HCT116 (cell line): ENCODE measurements around the gene CCDC184. TPM values are rescaled to one million over a fixed set of nuclear protein-coding genes. Genes with fewer than 3 reads are reported as not detected.
"Not testable (repeated sequence)": the region's sequence is repeated elsewhere in the genome, so short reads cannot be mapped to it uniquely, and the experiment has no call there.

Source experiments
- ATAC-seq: fragments of 200-7000 bp; cut with Tn5 transposase; 2 replicates; pipeline ENCODE4 v1.9.1; 2020; ENCODE audit warnings: mild to moderate bottlenecking, moderate library complexity
- BruUV-seq: library from RNA; stranded (reverse); fragments of 400-500 nt; replicated peaks from 2 replicates; lab custom pipeline; 2021; lab: Mats Ljungman, UMichigan
- CTCF ChIA-PET: fragments of 300-600 bp; sonication (Branson Sonifier 250); formaldehyde crosslinking; loops from one replicate; lab custom pipeline; 2021; ENCODE audit warnings: antibody characterized with exemption; lab: Charles Lee
- POLR2A ChIA-PET: fragments of 300-600, 350-600 bp; sonication (Branson Sonifier 250); formaldehyde crosslinking; loops from one replicate; lab custom pipeline; 2021; ENCODE audit warnings: antibody characterized with exemption; lab: Charles Lee
- RAD21 ChIA-PET, 2 experiments: fragments of 300-600 bp; sonication (Branson Sonifier 250); formaldehyde crosslinking; loops; one replicate each; lab custom pipeline; 2023; ENCODE audit warnings: low total read pairs in 2 of 2; ENCODE audit not compliant: uncharacterized antibody in 2 of 2, unreplicated experiment in 2 of 2, low non-redundant PET in 1 of 2; lab: Charles Lee
- DNase-seq: peaks from one replicate; pipeline ENCODE4 v3.0.0-alpha.2; 2010; ENCODE audit warnings: low read depth, low spot score
- H2AFZ ChIP-seq: fragments of 200-600 bp; shearing (Covaris generic), sonication (generic); 2 replicates; pipeline ENCODE4 v1.6.1; 2017; ENCODE audit warnings: low read depth, mixed run types, mixed read lengths, antibody characterized with exemption, low read length; ENCODE audit not compliant: poor library complexity, severe bottlenecking
- H3K27ac ChIP-seq: 2 replicates; pipeline ENCODE4 v1.5.1; 2012; ENCODE audit warnings: low read depth, low read length
- H3K27me3 ChIP-seq: fragments of 200-600 bp; sonication (generic); 2 replicates; pipeline ENCODE4 v1.6.1; 2016; ENCODE audit warnings: mixed run types, low read length, mixed read lengths; ENCODE audit not compliant: insufficient read depth
- H3K36me3 ChIP-seq, 2 experiments: fragments of 200-500 bp in 1 of 2; fragments of 200-600 bp in 1 of 2; sonication (Bioruptor generic) in 1 of 2; sonication (generic) in 1 of 2; 2 replicates each; pipeline versions ENCODE4 v1.5.1 to v1.6.1; 2014 to 2016; ENCODE audit warnings: low read length in 2 of 2, inconsistent platforms in 1 of 2, mixed read lengths in 1 of 2, mixed run types in 1 of 2; ENCODE audit not compliant: insufficient read depth in 2 of 2, control insufficient read depth in 1 of 2
- H3K4me1 ChIP-seq, 2 experiments: fragments of 200-600 bp in 1 of 2; sonication (generic) in 1 of 2; 2 replicates each; pipeline versions ENCODE4 v1.5.1 to v1.6.1; 2012 to 2017; ENCODE audit warnings: low read length in 2 of 2, inconsistent platforms in 1 of 2, mild to moderate bottlenecking in 1 of 2, mixed read lengths in 1 of 2, mixed run types in 1 of 2, moderate library complexity in 1 of 2; ENCODE audit not compliant: insufficient read depth in 2 of 2, control insufficient read depth in 1 of 2
- H3K4me2 ChIP-seq: fragments of 200-600 bp; sonication (generic); 2 replicates; pipeline ENCODE4 v1.6.1; 2017; ENCODE audit warnings: mixed run types, low read length, mixed read lengths
- H3K4me3 ChIP-seq, 2 experiments: fragments of 200-600 bp in 1 of 2; sonication (generic) in 1 of 2; replicated peaks in 1 of 2; 2 replicates each; pipeline ENCODE4 v1.5.1; 2011 to 2016; ENCODE audit warnings: low read length in 2 of 2, control low read depth in 1 of 2, low read depth in 1 of 2, mild to moderate bottlenecking in 1 of 2, mixed read lengths in 1 of 2, mixed run types in 1 of 2
- H3K79me2 ChIP-seq: fragments of 200-600 bp; sonication (generic); 2 replicates; pipeline ENCODE4 v1.6.1; 2017; ENCODE audit warnings: mild to moderate bottlenecking, mixed run types, low read length, moderate library complexity, mixed read lengths; ENCODE audit not compliant: insufficient read depth
- H3K9ac ChIP-seq: fragments of 200-600 bp; sonication (generic); 2 replicates; pipeline ENCODE4 v1.6.1; 2016; ENCODE audit warnings: low read length, mixed read lengths
- H3K9me2 ChIP-seq: fragments of 200-600 bp; sonication (generic), shearing (Covaris generic); 2 replicates; pipeline ENCODE4 v1.6.1; 2017; ENCODE audit warnings: mixed run types, mild to moderate bottlenecking, moderate library complexity; ENCODE audit not compliant: insufficient read depth
- H3K9me3 ChIP-seq, 2 experiments: fragments of 200-500 bp in 1 of 2; fragments of 200-600 bp in 1 of 2; sonication (Bioruptor generic) in 1 of 2; sonication (generic) in 1 of 2; 2 replicates each; pipeline ENCODE4 v1.6.1; 2014 to 2017; ENCODE audit warnings: low read length in 2 of 2, mixed read lengths in 2 of 2, inconsistent platforms in 1 of 2, low read depth in 1 of 2, mild to moderate bottlenecking in 1 of 2, mixed run types in 1 of 2, moderate library complexity in 1 of 2; ENCODE audit not compliant: control insufficient read depth in 1 of 2, insufficient read depth in 1 of 2
- H4K20me1 ChIP-seq: fragments of 200-600 bp; sonication (generic), shearing (Covaris generic); 2 replicates; pipeline ENCODE4 v1.6.1; 2017; ENCODE audit warnings: mixed run types, mild to moderate bottlenecking, moderate library complexity; ENCODE audit not compliant: insufficient read depth
- CBX3 ChIP-seq: IDR thresholded peaks from 2 replicates; pipeline ENCODE4 v1.6.1; 2012; ENCODE audit warnings: low read depth
- CEBPB ChIP-seq: IDR thresholded peaks from 2 replicates; pipeline ENCODE4 v1.6.1; 2012; ENCODE audit warnings: low read depth
- EGR1 ChIP-seq: IDR thresholded peaks from 2 replicates; pipeline ENCODE4 v1.6.1; 2012; ENCODE audit warnings: low read depth
- ELF1 ChIP-seq: IDR thresholded peaks from 2 replicates; pipeline ENCODE4 v1.6.1; 2012; ENCODE audit warnings: low read depth, borderline replicate concordance
- EZH2 ChIP-seq: fragments of 200-600 bp; sonication (generic); IDR thresholded peaks from 2 replicates; pipeline ENCODE4 v1.6.1; 2017; ENCODE audit warnings: antibody characterized with exemption, mixed run types
- EZH2phosphoT487 ChIP-seq: fragments of 200-600 bp; IDR thresholded peaks from 2 replicates; pipeline ENCODE4 v1.6.1; 2018; ENCODE audit warnings: antibody characterized with exemption, borderline replicate concordance
- FOSL1 ChIP-seq: IDR thresholded peaks from 2 replicates; pipeline ENCODE4 v1.6.1; 2012; ENCODE audit warnings: low read depth
- JUND ChIP-seq: IDR thresholded peaks from 2 replicates; pipeline ENCODE4 v1.6.1; 2012
- POLR2A ChIP-seq: IDR thresholded peaks from 2 replicates; pipeline ENCODE4 v1.7.0; 2011; ENCODE audit warnings: borderline replicate concordance; ENCODE audit not compliant: insufficient read depth, insufficient read length; ENCODE audit errors: extremely low read depth
- POLR2AphosphoS5 ChIP-seq: IDR thresholded peaks from 2 replicates; pipeline ENCODE4 v1.6.1; 2011; ENCODE audit warnings: mild to moderate bottlenecking, low read depth, low read length, moderate library complexity
- RAD21 ChIP-seq: IDR thresholded peaks from 2 replicates; pipeline ENCODE4 v1.6.1; 2012; ENCODE audit warnings: low read depth, mild to moderate bottlenecking
- SP1 ChIP-seq: IDR thresholded peaks from 2 replicates; pipeline ENCODE4 v1.6.1; 2012; ENCODE audit warnings: low read depth
- SRF ChIP-seq: IDR thresholded peaks from 2 replicates; pipeline ENCODE4 v1.6.1; 2012; ENCODE audit warnings: low read depth
- TCF7L2 ChIP-seq: IDR thresholded peaks from 2 replicates; pipeline ENCODE4 v1.7.0; 2011; ENCODE audit warnings: borderline replicate concordance, inconsistent platforms; ENCODE audit not compliant: insufficient read depth, insufficient read length; ENCODE audit errors: extremely low read depth
- YY1 ChIP-seq: IDR thresholded peaks from 2 replicates; pipeline ENCODE4 v1.6.1; 2011; ENCODE audit warnings: low read length, low read depth, moderate library complexity, mild to moderate bottlenecking; ENCODE audit not compliant: insufficient replicate concordance; ENCODE audit errors: extremely low read depth
- ZFX ChIP-seq: fragments of 450-650 bp; IDR thresholded peaks from 2 replicates; pipeline ENCODE4 v1.6.1; 2017
- ZNF274 ChIP-seq: fragments of 200-500 bp; sonication (Bioruptor generic); IDR thresholded peaks from 2 replicates; pipeline ENCODE4 v1.6.1; 2014; ENCODE audit warnings: mild to moderate bottlenecking, low read depth, low read length, inconsistent platforms
- intact Hi-C: fragments of 100-400 bp; cut with micrococcal nuclease; formaldehyde crosslinking; loops from 2 replicates; pipeline ENCODE4 v1.10.0; 2022
- total RNA-seq: library from RNA; stranded (reverse); gene quantifications from one replicate; pipeline ENCODE4 v1.2.1, GENCODE V29; 2021; ENCODE audit not compliant: unreplicated experiment
- TF ChIP-seq, protein P1 (sequence below): IDR thresholded peaks from 2 replicates; pipeline ENCODE4 v1.6.1; 2012
- TF ChIP-seq, protein P2 (sequence below): IDR thresholded peaks from 2 replicates; pipeline ENCODE4 v1.6.1; 2012; ENCODE audit warnings: low read depth
- TF ChIP-seq, protein P3 (sequence below), 3 experiments: fragments of 200-600 bp in 1 of 3; sonication (generic) in 1 of 3; IDR thresholded peaks in 2 of 3; conservative IDR thresholded peaks in 1 of 3; 2 replicates each; pipeline ENCODE4 v1.5.1; 2012 to 2017; ENCODE audit warnings: low read depth in 2 of 3, low read length in 2 of 3, antibody characterized with exemption in 1 of 3, borderline replicate concordance in 1 of 3, control low read depth in 1 of 3, mild to moderate bottlenecking in 1 of 3, mixed read lengths in 1 of 3, mixed run types in 1 of 3, moderate library complexity in 1 of 3; ENCODE audit not compliant: insufficient read depth in 1 of 3

CCDC184 gene
- total RNA-seq, 1 experiment from 2014 or later: 0.34 TPM

DNA sequence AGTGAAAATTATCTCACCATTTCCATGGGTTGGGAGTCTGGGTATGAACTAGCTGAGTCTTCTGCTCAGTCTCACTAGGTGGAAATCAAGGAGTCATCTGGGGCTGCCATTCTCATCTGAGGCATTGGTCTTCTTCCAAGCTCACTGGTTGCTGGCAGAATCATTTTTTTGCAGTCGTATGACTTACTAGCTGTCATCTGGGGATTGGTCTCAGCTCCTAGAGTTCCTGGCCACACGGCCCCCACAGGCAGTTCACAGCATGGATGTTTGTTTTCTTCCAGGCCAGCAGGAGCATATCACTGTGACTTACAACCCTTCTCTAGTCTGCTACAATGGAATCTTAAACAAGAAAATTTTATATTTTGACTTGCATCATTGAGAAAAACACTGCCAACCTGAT, 38.2 kb downstream of the CCDC184 start:
- TF ChIP-seq, protein P1, sequence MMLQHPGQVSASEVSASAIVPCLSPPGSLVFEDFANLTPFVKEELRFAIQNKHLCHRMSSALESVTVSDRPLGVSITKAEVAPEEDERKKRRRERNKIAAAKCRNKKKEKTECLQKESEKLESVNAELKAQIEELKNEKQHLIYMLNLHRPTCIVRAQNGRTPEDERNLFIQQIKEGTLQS: no peak
- TF ChIP-seq CEBPB (no peak), FOSL1 (no peak), CBX3 (no peak), YY1 (no peak), TCF7L2 (no peak), ZFX (no peak), ZNF274 (no peak), EGR1 (no peak), JUND (no peak), EZH2phosphoT487 (no peak), POLR2AphosphoS5 (no peak), ELF1 (no peak), POLR2A (no peak), SP1 (no peak), RAD21 (no peak), EZH2 (no peak), SRF (no peak)
- TF ChIP-seq, protein P2, sequence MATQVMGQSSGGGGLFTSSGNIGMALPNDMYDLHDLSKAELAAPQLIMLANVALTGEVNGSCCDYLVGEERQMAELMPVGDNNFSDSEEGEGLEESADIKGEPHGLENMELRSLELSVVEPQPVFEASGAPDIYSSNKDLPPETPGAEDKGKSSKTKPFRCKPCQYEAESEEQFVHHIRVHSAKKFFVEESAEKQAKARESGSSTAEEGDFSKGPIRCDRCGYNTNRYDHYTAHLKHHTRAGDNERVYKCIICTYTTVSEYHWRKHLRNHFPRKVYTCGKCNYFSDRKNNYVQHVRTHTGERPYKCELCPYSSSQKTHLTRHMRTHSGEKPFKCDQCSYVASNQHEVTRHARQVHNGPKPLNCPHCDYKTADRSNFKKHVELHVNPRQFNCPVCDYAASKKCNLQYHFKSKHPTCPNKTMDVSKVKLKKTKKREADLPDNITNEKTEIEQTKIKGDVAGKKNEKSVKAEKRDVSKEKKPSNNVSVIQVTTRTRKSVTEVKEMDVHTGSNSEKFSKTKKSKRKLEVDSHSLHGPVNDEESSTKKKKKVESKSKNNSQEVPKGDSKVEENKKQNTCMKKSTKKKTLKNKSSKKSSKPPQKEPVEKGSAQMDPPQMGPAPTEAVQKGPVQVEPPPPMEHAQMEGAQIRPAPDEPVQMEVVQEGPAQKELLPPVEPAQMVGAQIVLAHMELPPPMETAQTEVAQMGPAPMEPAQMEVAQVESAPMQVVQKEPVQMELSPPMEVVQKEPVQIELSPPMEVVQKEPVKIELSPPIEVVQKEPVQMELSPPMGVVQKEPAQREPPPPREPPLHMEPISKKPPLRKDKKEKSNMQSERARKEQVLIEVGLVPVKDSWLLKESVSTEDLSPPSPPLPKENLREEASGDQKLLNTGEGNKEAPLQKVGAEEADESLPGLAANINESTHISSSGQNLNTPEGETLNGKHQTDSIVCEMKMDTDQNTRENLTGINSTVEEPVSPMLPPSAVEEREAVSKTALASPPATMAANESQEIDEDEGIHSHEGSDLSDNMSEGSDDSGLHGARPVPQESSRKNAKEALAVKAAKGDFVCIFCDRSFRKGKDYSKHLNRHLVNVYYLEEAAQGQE: no peak
- TF ChIP-seq, protein P3, sequence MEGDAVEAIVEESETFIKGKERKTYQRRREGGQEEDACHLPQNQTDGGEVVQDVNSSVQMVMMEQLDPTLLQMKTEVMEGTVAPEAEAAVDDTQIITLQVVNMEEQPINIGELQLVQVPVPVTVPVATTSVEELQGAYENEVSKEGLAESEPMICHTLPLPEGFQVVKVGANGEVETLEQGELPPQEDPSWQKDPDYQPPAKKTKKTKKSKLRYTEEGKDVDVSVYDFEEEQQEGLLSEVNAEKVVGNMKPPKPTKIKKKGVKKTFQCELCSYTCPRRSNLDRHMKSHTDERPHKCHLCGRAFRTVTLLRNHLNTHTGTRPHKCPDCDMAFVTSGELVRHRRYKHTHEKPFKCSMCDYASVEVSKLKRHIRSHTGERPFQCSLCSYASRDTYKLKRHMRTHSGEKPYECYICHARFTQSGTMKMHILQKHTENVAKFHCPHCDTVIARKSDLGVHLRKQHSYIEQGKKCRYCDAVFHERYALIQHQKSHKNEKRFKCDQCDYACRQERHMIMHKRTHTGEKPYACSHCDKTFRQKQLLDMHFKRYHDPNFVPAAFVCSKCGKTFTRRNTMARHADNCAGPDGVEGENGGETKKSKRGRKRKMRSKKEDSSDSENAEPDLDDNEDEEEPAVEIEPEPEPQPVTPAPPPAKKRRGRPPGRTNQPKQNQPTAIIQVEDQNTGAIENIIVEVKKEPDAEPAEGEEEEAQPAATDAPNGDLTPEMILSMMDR (IDR thresholded peaks at IDR 0.05 in 2 of 3, conservative IDR thresholded peaks at IDR 0.05 in 1 of 3; ENCODE audit: borderline replicate concordance in 1 of 3, insufficient read depth in 1 of 3, low read depth in 2 of 3, low read length in 2 of 3): no peak
- TF ChIP-seq, all 23 proteins: peak for 0
- no peaks in the 10 kb centered on the region for H3K36me3 ChIP-seq
- no peaks in the 10 kb centered on the region for H3K9me3 ChIP-seq
- no peaks in the 10 kb centered on the region for H3K79me2 ChIP-seq
- no peak overlapping the region for H3K4me2 ChIP-seq
- POLR2A ChIA-PET: no interaction called here
- ATAC-seq: no peak
- no peaks in the 10 kb centered on the region for H3K9me2 ChIP-seq
- RAD21 ChIA-PET: interaction anchor here in 1 of 2 experiments (0.7 kb wide), 2 partner anchors 17 to 294 kb away, joined by 3 to 4 read pairs; no protein-coding TSS in a partner anchor
- H3K9ac ChIP-seq: no peak overlapping the region
- no peak overlapping the region for H3K4me3 ChIP-seq
- no peaks in the 10 kb centered on the region for H4K20me1 ChIP-seq
- no peak overlapping the region for H3K27ac ChIP-seq
- H3K4me1 ChIP-seq: no peaks in the 10 kb centered on the region
- CTCF ChIA-PET: no interaction called here
- no peaks in the 10 kb centered on the region for H3K27me3 ChIP-seq
- intact Hi-C loops: no loop called here
- BruUV-seq: no TSS peak
- no peak for DNase-seq
- peak overlapping the region; percentile 42 for H2AFZ ChIP-seq

DNA sequence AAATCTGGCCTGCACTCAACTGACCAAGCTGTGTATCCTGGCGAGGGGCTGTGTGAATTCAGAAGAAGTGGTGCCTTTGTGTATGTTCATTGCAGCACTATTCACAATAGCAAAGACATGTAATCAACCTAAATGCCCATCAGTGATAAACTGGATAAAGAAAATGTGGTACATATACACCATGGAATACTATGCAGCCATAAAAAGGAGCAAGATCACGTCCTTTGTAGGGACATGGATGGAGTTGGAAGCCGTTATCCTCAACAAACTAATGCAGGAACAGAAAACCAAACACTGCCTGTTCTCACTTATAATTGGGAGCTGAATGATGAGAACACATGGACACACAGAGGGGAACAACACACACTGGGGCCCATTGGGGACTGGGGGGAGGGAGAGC, 41.1 kb downstream of the CCDC184 start:
- H3K9me2 ChIP-seq, H3K27ac ChIP-seq, POLR2A ChIA-PET, H3K9me3 ChIP-seq, CTCF ChIA-PET, H3K4me1 ChIP-seq, RAD21 ChIA-PET, H3K9ac ChIP-seq, H3K4me3 ChIP-seq, H4K20me1 ChIP-seq, DNase-seq, intact Hi-C loops, H2AFZ ChIP-seq, H3K4me2 ChIP-seq, BruUV-seq, H3K27me3 ChIP-seq, H3K79me2 ChIP-seq, H3K36me3 ChIP-seq, ATAC-seq: not testable (repeated sequence)
